Right forelimb (tissue), 1 donor: Measurements from ENCODE around the gene TMEM131.
A peak's percentile ranks its signal among the peaks of the same experiment; 100 is the strongest.
"Not testable (repeated sequence)": the region's sequence is repeated elsewhere in the genome, so short reads cannot be mapped to it uniquely, and the experiment has no call there.

Source experiments
- DNase-seq: peaks from one replicate; pipeline ENCODE4 v3.0.0-alpha.2; 2018

Gene TMEM131

DNA sequence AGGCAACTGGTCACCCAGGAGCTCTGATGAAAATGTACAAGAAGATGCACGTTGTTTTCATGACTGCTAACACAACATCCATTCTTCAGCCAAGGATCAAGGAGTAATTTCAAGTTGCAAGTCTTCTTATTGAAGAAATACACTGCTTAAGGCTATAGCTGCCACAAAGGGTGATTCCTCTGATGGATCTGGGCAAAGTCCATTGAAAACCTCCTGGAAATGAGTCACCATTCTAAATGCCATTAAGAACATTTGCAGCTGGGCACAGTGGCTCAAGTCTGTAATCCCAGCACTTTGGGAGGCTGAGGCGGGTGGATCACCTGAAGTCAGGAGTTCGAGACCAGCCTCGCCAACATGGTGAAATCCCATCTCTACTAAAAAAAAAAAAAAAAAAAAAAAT is 142.7 kb downstream of the TMEM131 start:
- not testable (repeated sequence) for DNase-seq

DNA sequence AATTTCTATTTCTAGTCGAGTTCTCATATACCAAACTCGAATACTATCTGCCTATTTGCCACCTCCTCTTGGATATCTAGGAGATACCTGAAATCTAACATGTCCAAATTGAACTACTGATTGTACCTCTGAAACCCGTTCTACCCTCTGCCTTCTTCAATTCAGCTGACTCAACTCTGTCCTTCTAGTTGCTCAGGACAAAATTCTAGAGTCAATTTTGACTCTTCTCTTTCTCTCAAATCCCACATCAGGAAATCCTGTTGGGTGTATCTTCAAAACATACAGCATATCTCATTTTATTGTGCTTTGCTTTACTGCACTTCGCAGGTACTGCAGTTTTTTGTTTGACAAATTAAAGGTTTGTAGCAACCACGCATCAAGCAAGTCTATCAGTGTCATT is 144.6 kb downstream of the TMEM131 start:
- no peak for DNase-seq

DNA sequence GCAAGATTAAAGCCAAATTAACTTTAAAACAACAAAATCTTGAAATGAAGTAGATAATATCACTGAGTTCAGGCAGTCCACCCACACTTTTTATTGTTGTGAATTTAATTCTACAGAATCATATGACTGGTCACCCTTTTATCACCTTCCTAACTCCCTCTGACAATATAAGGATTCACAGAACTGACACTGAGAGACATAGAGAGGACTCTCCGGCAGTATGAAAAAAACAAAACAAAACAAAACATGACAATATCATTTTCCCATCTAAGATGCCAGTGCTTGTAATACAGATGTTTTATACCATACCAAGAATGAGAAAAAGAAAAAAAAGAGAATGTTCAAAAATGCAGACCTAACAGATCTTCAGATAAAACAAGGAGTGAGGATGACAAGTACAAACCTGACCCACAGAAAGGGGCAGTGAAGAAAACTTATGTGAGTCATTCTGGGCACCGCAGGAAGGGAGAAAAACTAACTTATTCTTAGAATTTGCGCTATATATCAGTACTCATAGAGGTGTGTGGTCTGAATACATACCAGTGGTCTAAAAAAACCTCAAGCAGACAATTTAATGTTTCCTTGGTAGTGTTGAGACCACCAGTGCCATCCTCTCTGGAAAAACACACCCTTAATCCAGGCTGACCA is 145.7 kb downstream of the TMEM131 start:
- no peak for DNase-seq

DNA sequence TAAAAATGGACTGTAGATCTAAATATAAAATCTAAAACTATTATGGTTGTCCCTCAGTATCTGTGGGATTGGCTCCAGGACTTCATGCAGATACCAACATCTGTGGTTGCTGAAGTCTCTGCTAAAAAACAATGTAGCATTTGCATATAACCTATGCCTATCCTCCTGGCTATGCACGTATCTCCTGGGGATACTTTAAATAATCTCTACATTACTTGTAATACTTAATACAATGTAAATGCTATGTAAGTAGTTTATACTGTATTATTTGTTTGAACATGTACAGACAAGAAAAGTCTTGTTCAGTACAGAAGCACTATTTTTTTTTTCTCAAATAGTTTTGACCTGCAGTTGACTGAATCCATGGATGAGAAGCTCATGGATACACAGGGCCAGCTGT is 147.4 kb downstream of the TMEM131 start:
- no peak for DNase-seq

DNA sequence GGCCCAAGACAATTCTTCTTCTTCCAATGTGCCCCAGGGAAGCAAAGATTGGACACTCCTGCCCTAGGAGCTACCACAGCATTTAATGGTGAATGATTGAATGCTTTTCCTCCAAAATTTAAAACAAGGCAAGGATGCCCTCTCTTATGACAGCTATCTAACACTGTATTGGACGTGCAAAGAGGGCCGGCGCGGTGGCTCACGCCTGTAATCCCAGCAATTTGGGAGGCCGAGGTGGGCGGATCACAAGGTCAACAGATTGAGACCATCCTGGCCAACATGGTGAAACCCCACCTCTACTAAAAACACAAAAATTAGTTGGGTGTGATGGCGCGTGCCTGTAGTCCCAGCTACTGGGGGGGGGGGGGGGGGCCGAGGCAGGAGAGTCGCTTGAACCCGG is 149.0 kb downstream of the TMEM131 start:
- not testable (repeated sequence) for DNase-seq

DNA sequence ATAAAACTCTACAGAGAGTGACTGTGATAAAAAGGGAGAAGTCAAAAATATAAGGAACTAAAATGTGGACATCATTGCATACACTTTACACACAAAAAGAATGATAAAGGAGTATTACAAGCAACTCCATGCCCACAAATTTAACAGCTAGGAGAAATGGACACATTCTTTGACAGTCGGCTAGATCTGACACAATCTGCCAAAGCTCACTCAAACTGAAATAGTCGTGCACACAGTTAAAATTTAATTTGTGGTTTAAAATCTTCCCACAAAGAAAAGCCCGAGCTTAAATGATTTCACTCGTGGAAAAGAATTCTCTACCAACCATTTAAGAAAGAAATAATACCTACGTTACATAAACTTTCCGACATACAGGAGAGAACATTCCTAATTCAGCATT is 149.9 kb downstream of the TMEM131 start:
- no peak for DNase-seq

DNA sequence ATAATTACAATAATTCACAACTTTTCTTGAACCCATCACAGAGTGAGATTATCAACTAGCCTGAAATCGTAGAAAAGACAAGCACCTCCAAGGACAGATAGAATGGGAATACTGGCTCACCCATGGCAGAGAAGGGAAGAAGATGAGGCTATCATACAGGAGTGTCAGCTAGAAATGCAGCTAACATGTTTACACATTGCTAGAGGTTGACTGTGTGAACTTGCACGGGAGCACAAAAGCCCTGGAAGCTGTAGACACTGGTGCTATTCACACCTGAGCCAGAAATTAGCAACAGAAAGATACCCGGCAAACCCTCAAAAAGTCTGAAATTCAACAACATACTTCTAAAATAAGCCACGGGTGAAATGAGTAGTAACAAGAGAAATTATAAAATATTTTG is 150.6 kb downstream of the TMEM131 start:
- DNase-seq = no peak

DNA sequence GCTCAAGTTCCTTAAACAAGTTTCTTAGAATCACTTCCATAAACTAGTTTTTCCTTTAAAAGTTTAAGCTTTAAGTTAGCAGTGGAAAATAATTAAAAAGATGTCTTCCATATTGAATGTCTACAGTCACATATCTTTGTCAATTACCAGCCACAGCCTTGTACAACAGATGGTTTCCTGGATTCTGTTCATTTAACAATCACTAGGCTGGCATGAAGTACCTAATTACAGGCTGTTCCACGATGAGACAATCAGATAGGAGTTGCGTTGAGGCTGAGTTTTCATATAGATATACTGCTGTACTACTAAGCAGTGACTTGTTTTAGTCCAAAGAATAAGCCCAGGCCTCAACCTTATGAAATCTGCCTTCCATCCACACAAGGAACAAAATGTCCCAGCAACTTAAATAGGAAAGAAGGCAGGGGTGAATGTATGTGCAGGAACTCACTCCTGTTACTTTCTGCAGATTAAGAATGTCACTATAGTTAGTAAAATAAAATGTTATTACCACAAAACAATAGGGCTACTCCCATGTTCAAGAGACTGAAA is 151.4 kb downstream of the TMEM131 start:
- no peak for DNase-seq

DNA sequence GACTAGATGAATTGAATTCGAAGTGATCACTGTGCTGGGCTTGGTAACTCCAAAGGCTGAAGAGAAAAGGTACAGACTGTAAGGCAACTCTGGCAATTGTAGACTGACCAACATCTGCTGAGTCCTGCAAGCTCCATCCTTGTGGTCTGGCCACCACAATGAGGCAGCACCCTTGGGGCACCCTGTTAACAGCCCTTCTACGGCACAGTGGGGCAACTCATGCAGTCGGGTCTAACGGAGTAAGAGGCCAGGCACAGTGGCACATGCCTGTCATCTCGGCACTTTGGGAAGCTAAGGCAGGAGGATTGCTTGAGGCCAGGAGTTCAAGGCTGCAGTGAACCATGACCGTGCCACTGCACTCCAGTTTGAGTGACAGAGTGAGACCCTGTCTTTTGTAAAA is 155.6 kb downstream of the TMEM131 start:
- no peak for DNase-seq

DNA sequence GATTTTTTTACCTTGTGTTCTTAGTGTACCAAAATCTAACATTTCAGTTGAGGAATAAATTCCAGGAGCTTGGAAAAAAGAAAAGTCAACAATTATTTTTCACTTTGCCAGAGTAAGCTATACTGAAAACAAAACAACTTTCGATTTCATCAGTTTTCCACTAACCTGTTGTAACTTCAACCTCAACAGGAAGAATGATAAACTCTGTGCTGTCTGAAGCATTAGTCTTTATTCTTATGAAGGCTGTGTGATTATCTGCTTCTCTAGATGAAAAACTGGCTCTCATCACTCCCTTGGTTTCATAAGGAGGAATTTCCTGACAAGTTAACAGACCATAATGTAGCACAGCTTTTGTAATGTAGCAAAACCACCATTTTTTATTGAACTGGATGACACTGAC is 161.1 kb downstream of the TMEM131 start:
- no peak for DNase-seq

DNA sequence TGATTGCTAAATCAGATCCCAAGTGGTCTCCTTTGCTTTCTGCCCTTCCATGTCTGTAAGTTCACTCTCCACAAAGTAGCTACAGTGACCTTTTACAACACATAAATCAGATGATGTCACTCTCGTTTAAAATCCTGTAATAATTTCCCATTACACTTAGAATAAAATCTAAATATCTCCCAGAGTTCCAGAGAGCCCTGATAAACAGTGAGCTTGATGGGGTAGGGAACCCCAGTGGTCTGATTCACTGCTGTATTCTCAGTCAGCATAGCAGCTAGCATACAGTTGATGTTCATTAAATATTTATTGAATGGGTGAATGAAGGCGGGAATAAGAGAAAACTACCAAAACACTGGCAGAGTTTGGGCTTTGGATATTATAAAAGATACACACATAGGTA is 164.6 kb downstream of the TMEM131 start:
- no peak for DNase-seq

DNA sequence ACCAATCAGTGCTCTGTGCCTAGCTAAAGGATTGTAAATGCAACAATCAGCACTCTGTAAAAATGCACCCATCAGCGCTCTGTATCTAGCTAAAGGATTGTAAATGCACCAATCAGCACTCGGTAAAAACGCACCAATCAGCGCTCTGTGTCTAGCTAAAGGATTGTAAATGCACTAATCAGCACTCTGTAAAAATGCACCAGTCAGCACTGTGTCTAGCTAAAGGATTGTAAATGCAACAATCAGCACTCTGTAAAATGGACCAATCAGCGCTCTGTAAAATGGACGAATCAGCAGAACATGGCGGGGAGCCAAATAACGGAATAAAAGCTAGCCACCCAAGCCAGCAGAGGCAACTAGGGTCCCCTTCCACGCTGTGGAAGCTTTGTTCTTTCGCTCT is 166.5 kb downstream of the TMEM131 start:
- DNase-seq = not testable (repeated sequence)

DNA sequence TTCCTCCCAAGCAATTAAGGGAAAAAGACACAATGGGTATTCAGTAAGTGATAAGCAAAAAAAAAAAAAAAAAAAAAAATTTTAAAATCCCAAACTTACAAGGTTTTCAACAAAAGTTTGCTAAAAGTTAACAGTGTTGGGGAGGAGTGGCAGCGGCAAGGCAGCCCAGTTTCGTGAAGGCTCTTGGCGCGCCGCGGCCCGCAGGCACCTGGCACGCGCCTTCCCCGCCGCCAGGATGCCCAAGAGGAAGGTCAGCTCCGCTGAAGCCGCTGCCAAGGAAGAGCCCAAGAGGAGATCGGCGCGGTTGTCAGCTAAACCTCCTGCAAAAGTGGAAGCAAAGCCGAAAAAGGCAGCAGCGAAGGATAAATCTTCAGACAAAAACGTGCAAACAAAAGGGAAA is 168.7 kb downstream of the TMEM131 start:
- not testable (repeated sequence) for DNase-seq

DNA sequence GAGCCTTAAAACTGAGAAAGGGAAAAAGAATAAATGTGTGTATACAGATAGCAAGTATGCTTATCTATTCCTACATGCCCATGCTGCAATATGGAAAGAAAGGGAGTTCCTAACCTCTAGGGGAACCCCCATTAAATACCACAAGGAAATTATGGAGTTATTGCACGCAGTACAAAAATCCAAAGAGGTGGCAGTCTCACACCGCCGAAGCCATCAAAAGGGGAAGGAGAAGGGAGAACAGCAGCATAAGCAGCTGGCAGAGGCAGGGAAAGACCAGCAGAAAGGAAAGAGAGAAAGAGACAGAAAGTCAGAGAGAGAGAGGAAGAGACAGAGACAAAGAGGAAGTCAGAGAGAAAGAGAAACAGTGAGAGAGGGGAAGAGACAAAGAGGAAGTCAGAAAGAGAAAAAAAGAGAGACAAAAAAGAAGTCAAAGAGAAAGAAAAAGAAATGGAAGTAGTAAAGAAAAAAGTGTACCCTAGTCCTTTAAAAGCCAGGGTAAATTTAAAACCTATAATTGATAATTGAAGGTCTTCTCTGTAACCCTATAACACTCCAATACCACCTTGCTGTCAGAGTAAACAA is 169.4 kb downstream of the TMEM131 start:
- not testable (repeated sequence) for DNase-seq

DNA sequence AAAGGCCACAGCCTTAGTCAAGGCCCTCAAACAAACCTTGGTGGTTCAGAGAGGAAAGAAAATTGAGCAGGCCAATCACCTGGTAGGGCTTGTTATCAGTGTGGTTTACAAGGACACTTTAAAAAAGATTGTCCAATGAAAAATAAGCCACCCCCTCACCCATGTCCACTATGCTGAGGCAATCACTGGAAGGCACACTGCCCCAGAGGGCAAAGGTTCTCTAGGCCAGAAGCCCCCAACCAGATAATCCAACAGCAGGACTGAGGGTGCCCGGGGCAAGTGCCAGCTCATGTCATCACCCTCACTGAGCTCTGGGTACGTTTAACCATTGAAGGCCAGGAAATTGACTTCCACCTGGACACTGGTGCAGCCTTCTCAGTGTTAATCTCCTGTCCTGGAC is 171.7 kb downstream of the TMEM131 start:
- DNase-seq = not testable (repeated sequence)

DNA sequence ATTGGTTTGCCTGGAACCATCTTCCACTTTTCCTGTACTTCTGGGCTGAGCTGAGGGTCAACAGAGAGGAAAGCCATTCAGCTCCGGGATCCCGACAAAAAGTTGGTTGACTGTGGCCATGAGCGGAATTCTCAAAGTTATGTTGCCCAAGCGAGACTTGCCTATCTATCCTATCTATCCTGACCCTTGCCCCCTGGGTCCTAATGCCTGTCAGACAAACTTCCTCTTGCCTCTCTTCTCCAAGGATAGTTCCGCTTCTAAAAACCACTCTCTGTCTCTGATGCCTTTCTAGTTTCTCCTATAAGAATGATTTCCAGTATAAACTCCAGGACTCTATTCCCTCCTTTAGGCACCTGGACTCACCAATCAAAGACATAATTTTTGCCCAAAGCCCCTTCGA is 173.9 kb downstream of the TMEM131 start:
- not testable (repeated sequence) for DNase-seq

DNA sequence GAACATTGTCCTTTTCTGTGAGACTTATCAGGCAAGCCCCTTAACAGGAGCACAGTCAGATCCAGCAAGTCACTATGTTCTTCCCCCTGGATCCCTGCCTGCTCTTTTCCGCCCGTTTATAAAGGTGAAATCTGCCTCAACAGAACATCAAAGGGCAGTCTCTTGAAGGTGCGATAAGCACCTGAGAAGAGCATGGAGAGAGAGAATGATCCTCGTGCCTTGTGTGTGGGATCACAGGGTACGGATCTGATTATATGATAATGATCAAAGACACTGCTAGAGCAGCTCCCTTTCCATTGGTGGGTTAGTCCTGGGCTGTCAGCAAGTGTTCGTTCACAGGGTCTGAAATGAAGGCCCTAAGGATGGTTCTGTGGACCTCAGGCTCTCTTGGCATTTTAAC is 176.0 kb downstream of the TMEM131 start:
- no peak for DNase-seq

DNA sequence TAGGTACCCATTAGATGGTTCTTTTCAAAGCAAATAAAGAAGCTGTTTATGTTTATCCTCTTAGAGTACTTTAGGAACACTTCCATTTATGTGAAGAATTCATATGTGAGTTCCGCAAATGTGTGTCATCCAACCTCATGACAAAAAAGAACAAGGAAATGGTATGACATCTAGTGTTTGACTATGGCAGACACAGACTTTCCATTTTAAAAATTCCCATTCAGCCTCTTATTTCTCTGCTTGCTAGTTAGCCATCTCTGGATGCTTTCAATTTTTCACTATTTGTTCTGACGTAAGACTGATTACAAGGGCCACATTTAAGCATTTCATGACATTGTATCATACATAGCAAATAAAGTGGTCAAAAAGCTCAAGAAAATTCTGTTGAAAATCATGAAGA is 179.3 kb downstream of the TMEM131 start:
- no peak for DNase-seq

DNA sequence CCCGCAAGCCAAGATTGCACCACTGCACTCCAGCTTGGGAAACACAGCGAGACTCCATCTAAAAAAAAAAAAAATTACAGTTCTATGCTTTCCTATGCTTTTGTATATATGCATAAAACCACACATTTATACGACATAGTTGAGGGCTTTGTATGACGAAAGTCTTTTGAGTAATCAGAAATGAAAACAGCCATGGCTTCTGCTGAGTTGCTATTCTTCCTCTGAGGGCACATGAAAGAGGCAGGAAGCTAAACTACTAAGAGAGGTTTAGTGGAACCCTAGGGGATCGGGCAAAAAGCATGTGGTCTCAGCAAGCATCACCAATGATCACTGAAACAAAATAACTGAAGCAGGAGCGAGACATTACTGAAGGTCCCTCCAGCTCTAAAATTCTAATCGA is 182.8 kb downstream of the TMEM131 start:
- no peak for DNase-seq

DNA sequence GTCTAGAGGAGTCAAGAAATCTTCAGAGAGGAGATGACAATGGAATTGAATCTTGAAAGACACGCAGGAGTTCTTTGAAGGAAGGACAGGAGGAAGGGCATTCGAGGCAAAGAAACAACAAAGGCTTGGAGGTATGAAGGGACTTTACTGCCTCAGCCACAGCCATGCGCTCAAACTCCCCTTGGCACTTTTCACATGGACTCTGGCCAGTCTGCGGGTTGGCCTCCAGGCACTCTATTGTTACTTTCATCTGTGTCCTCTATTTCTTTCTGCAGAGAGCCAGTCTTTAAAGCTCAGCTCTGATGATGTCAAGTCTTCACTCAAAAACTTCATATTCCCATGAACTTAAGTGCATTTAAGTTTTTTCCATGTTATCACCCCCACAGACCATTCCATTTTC is 186.9 kb downstream of the TMEM131 start:
- no peak for DNase-seq

DNA sequence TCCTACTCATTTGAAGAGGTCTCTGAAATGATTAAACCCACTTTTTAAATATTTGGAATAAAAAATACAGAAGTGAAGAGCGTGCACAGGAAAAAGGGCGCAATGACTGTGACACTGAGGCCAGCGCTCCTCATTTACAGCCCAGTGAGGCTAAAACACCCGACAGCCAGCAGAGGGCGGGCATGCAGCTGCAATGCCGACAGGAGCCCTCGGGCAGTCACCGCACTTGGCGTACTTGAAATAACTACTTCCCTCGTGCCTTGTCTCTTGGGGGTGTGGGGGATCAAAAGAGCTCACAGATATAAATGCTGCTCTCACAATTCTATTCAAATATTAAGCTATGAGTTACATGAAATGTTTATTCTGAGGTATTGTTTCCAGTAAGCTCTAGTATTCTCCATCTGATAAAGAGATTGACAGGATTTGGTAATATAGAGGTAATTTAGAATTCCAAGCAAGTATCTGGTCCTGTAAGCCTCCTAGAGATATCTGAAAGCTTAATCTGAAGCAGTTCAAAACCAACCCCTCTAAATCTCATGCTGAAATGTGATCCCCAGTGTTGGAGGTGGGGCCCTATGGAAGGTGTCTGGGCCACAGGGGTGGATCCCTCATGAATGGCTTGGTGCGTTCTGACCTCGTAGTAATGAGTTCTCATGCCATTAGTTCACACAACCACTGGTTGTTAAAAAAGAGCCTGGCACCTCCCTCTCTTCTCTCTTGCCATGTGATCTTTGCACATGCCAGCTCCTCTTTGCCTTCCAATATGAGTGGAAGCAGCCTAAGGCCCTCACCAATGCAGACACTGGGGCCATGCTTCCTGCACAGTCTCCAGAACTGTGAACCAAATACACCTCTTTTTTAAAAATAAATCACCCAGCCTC is 188.8 kb downstream of the TMEM131 start:
- peak; percentile 86 for DNase-seq

DNA sequence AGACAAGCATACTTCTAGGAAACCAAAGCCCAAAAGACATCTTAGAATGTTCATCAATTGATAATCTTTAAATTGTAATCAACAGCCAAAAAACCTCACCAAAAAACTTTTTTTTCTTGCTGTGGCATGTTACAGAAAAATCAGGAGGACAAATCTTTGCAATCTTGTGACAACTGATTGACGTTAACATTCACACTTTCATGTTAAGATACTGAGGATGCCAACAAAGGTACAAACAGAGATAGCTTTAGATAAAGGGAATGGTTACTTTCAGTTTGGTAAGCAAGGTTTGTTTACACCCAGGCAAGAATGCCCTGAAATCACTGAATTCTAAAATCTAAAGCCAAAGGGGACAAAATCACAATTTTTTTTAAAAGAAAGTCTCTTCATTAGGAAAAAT is 190.0 kb downstream of the TMEM131 start:
- DNase-seq = no peak

DNA sequence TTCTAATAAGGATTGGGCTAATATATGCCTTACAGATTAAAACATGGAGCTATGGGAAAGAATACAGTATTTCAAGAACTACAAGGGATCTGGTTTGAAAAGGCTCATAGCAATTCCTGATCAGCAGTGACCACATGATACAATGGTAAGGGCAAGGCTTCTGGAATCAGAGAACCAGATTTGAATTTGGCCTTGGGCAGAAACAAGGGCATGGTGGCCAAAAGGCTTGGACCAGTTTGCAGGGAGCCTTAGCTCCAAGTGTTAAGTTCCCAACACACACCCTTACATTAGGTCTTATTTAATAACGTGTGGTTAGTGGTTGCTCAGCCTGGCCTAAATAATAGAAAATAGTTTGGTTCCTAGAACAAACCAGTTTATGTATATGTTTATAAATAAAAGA is 194.7 kb downstream of the TMEM131 start:
- DNase-seq = no peak

DNA sequence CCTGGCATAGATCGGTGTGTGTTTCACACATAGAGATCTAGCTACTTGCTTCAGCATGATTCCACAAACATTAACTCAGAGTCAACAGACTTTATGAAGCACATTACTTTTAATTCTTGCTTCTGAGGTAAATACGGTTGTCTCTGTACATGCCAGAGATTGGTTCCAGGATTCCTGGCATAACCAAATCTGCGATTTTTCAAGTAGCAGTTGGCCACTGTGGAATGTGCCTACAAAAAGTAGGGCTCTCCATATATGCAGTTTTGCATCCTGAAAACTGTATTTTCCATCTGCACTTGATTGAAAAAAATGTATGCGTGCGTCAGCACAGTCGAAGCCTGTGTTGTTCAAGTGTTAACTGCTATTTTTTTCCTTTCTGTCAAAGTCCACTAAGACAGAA is 197.3 kb downstream of the TMEM131 start:
- DNase-seq = no peak
